K562 (cell line): Measurements from ENCODE around the gene HKDC1. TPM values are rescaled to one million over a fixed set of nuclear protein-coding genes. Genes with fewer than 3 reads are reported as not detected.

Experiments
- CC2D1A ChIP-seq: fragments of 450-650 bp; IDR thresholded peaks from 2 replicates; pipeline ENCODE4 v1.6.1; 2017; ENCODE audit warnings: mild to moderate bottlenecking
- PHB2 ChIP-seq: fragments of 450-650 bp; IDR thresholded peaks from 2 replicates; pipeline ENCODE4 v1.6.1; 2017; ENCODE audit warnings: low read depth
- SOX6 ChIP-seq: fragments of 450-650 bp; IDR thresholded peaks from 2 replicates; pipeline ENCODE4 v1.6.1; 2014; ENCODE audit warnings: mild to moderate bottlenecking
- ZBTB33 ChIP-seq: sonication (generic); formaldehyde crosslinking; IDR thresholded peaks from 2 replicates; pipeline ENCODE4 v1.8.1; 2023; ENCODE audit warnings: mild to moderate bottlenecking, missing genetic modification reagents
- ZKSCAN3 ChIP-seq: fragments of 250-450 bp; sonication (Bioruptor Pico); IDR thresholded peaks from 2 replicates; pipeline ENCODE4 v1.4.0; 2020
- ZNF212 ChIP-seq: fragments of 450-650 bp; formaldehyde crosslinking; IDR thresholded peaks from 2 replicates; pipeline ENCODE4 v1.4.0; 2020; ENCODE audit warnings: mild to moderate bottlenecking
- polyA plus RNA-seq, 8 experiments: library from polyadenylated mRNA; depleted of rRNA in 4 of 8; stranded (reverse) in 5 of 8; unstranded in 3 of 8; fragments of >200 nt; fragmentation: Nextera tagmentation in 2 of 8; fragmentation: Illumina TruSeq in 1 of 8; extraction: Ambion mirVana in 2 of 8; extraction: Trizol in 1 of 8; gene quantifications; 2 replicates each; pipeline versions ENCODE4 v1.2.1 to v1.2.3, GENCODE V29; 2011 to 2014; ENCODE audit warnings: inconsistent platforms in 1 of 8, missing spikeins in 1 of 8
- total RNA-seq, 7 experiments: library from RNA; depleted of rRNA in 6 of 7; stranded (reverse); fragments of >200 nt in 6 of 7; fragmentation: Illumina TruSeq in 2 of 7; extraction: Trizol in 2 of 7; gene quantifications; 2 replicates each; pipeline versions ENCODE4 v1.2.1 to v1.2.3, GENCODE V29; 2011 to 2021; ENCODE audit warnings: low replicate concordance in 1 of 7
- TF ChIP-seq, protein P1 (sequence below): fragments of 450-650 bp; formaldehyde crosslinking; IDR thresholded peaks from 2 replicates; pipeline ENCODE4 v1.4.0; 2020; ENCODE audit warnings: mild to moderate bottlenecking, moderate library complexity
- TF ChIP-seq, protein P2 (sequence below): fragments of 150-350 bp; IDR thresholded peaks from 2 replicates; pipeline ENCODE4 v1.6.1; 2014; ENCODE audit warnings: low read depth, mild to moderate bottlenecking, low read length, borderline replicate concordance
- TF ChIP-seq, protein P3 (sequence below): sonication (generic); formaldehyde crosslinking; IDR thresholded peaks from 2 replicates; pipeline ENCODE4 v1.5.0; 2020; ENCODE audit warnings: missing genetic modification reagents
- TF ChIP-seq, protein P4 (sequence below): IDR thresholded peaks from 2 replicates; pipeline ENCODE4 v1.6.1; 2012; ENCODE audit warnings: low read depth, low read length, improper control_type of control experiment, borderline replicate concordance
- TF ChIP-seq, protein P5 (sequence below): sonication (generic); formaldehyde crosslinking; IDR thresholded peaks from 2 replicates; pipeline ENCODE4 v1.8.0; 2023; ENCODE audit warnings: missing genetic modification reagents, mild to moderate bottlenecking, borderline replicate concordance

Gene HKDC1
- total and polyA plus RNA-seq, 9 of the 15 experiments (the other 6 are each of a cell fraction or from before 2014, with no cell fraction given), result 0.04 to 0.22 (median 0.11) TPM; not detected in 5

DNA sequence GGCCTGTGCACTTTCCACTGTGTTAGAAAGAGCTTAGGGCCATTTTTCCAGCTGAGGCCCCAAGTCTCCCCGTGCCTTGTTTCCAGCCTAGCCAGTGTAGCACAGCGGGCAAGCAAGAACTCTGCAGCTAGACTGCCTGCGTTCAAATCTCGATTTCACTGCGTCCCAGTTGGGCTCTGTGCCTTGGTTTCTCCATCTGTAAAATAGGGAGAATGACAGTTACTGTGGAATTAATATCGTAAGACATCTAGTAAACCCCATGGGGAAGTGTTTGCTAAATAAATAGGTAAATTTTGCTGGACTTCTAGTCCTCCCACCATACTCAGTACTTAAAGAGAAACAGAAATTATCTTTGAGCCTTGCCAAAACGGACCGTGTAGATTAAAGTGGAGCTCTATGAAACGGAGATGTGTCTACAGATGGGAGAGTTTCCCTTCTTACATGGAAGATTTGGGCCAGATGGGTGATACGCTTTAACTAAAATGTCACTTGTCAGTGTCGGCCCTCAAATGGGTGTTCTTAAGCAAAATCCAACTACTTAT lies 3.5 kb upstream of the HKDC1 start (continued):
- TF ChIP-seq CC2D1A, result no peak
- TF ChIP-seq, protein P1, sequence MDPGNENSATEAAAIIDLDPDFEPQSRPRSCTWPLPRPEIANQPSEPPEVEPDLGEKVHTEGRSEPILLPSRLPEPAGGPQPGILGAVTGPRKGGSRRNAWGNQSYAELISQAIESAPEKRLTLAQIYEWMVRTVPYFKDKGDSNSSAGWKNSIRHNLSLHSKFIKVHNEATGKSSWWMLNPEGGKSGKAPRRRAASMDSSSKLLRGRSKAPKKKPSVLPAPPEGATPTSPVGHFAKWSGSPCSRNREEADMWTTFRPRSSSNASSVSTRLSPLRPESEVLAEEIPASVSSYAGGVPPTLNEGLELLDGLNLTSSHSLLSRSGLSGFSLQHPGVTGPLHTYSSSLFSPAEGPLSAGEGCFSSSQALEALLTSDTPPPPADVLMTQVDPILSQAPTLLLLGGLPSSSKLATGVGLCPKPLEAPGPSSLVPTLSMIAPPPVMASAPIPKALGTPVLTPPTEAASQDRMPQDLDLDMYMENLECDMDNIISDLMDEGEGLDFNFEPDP (CRISPR knock-in tag), result no peak
- TF ChIP-seq ZBTB33 (CRISPR knock-in tag), result no peak
- no peak for TF ChIP-seq SOX6
- TF ChIP-seq, protein P2, sequence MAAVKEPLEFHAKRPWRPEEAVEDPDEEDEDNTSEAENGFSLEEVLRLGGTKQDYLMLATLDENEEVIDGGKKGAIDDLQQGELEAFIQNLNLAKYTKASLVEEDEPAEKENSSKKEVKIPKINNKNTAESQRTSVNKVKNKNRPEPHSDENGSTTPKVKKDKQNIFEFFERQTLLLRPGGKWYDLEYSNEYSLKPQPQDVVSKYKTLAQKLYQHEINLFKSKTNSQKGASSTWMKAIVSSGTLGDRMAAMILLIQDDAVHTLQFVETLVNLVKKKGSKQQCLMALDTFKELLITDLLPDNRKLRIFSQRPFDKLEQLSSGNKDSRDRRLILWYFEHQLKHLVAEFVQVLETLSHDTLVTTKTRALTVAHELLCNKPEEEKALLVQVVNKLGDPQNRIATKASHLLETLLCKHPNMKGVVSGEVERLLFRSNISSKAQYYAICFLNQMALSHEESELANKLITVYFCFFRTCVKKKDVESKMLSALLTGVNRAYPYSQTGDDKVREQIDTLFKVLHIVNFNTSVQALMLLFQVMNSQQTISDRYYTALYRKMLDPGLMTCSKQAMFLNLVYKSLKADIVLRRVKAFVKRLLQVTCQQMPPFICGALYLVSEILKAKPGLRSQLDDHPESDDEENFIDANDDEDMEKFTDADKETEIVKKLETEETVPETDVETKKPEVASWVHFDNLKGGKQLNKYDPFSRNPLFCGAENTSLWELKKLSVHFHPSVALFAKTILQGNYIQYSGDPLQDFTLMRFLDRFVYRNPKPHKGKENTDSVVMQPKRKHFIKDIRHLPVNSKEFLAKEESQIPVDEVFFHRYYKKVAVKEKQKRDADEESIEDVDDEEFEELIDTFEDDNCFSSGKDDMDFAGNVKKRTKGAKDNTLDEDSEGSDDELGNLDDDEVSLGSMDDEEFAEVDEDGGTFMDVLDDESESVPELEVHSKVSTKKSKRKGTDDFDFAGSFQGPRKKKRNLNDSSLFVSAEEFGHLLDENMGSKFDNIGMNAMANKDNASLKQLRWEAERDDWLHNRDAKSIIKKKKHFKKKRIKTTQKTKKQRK, result no peak
- TF ChIP-seq, protein P3, sequence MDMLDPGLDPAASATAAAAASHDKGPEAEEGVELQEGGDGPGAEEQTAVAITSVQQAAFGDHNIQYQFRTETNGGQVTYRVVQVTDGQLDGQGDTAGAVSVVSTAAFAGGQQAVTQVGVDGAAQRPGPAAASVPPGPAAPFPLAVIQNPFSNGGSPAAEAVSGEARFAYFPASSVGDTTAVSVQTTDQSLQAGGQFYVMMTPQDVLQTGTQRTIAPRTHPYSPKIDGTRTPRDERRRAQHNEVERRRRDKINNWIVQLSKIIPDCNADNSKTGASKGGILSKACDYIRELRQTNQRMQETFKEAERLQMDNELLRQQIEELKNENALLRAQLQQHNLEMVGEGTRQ (CRISPR knock-in tag), result no peak
- TF ChIP-seq PHB2, result no peak
- TF ChIP-seq ZKSCAN3 (CRISPR knock-in tag), result no peak
- TF ChIP-seq, protein P4, sequence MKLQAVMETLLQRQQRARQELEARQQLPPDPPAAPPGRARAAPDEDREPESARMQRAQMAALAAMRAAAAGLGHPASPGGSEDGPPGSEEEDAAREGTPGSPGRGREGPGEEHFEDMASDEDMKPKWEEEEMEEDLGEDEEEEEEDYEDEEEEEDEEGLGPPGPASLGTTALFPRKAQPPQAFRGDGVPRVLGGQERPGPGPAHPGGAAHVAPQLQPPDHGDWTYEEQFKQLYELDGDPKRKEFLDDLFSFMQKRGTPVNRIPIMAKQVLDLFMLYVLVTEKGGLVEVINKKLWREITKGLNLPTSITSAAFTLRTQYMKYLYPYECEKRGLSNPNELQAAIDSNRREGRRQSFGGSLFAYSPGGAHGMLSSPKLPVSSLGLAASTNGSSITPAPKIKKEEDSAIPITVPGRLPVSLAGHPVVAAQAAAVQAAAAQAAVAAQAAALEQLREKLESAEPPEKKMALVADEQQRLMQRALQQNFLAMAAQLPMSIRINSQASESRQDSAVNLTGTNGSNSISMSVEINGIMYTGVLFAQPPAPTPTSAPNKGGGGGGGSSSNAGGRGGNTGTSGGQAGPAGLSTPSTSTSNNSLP, result no peak
- TF ChIP-seq, protein P5, sequence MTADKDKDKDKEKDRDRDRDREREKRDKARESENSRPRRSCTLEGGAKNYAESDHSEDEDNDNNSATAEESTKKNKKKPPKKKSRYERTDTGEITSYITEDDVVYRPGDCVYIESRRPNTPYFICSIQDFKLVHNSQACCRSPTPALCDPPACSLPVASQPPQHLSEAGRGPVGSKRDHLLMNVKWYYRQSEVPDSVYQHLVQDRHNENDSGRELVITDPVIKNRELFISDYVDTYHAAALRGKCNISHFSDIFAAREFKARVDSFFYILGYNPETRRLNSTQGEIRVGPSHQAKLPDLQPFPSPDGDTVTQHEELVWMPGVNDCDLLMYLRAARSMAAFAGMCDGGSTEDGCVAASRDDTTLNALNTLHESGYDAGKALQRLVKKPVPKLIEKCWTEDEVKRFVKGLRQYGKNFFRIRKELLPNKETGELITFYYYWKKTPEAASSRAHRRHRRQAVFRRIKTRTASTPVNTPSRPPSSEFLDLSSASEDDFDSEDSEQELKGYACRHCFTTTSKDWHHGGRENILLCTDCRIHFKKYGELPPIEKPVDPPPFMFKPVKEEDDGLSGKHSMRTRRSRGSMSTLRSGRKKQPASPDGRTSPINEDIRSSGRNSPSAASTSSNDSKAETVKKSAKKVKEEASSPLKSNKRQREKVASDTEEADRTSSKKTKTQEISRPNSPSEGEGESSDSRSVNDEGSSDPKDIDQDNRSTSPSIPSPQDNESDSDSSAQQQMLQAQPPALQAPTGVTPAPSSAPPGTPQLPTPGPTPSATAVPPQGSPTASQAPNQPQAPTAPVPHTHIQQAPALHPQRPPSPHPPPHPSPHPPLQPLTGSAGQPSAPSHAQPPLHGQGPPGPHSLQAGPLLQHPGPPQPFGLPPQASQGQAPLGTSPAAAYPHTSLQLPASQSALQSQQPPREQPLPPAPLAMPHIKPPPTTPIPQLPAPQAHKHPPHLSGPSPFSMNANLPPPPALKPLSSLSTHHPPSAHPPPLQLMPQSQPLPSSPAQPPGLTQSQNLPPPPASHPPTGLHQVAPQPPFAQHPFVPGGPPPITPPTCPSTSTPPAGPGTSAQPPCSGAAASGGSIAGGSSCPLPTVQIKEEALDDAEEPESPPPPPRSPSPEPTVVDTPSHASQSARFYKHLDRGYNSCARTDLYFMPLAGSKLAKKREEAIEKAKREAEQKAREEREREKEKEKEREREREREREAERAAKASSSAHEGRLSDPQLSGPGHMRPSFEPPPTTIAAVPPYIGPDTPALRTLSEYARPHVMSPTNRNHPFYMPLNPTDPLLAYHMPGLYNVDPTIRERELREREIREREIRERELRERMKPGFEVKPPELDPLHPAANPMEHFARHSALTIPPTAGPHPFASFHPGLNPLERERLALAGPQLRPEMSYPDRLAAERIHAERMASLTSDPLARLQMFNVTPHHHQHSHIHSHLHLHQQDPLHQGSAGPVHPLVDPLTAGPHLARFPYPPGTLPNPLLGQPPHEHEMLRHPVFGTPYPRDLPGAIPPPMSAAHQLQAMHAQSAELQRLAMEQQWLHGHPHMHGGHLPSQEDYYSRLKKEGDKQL (CRISPR knock-in tag), result no peak
- no peak for TF ChIP-seq ZNF212
